Activated B cell treated with CpG ODN at 0.5 μM for 24 hours (primary cell): ENCODE measurements around the gene SH3TC1. TPM values are rescaled to one million over a fixed set of nuclear protein-coding genes. Genes with fewer than 3 reads are reported as not detected.

Source experiments
- ATAC-seq: fragments of 200-7000 bp; cut with Tn5 transposase; one replicate; pipeline ENCODE4 v1.10.0; 2021; ENCODE audit warnings: low read depth, mild to moderate bottlenecking, moderate library complexity
- CTCF ChIA-PET: fragments of 350-600 bp; sonication (Branson Sonifier 250); formaldehyde crosslinking; loops from one replicate; lab custom pipeline; 2021; ENCODE audit warnings: antibody characterized with exemption; lab: Charles Lee
- POLR2A ChIA-PET: fragments of 350-600 bp; sonication (Branson Sonifier 250); formaldehyde crosslinking; loops from one replicate; lab custom pipeline; 2021; ENCODE audit warnings: antibody characterized with exemption; lab: Charles Lee
- DNase-seq: peaks from one replicate; pipeline ENCODE4 v3.0.0; 2022
- H3K27ac Mint-ChIP-seq: one replicate; pipeline ENCODE4 v1.8.0; 2020; ENCODE audit warnings: mixed read lengths
- H3K27me3 Mint-ChIP-seq: one replicate; pipeline ENCODE4 v1.8.0; 2021; ENCODE audit warnings: mixed read lengths
- H3K36me3 Mint-ChIP-seq: one replicate; pipeline ENCODE4 v1.8.0; 2021; ENCODE audit warnings: low read depth, mixed read lengths
- H3K4me1 Mint-ChIP-seq: one replicate; pipeline ENCODE4 v1.8.0; 2021; ENCODE audit warnings: mixed read lengths
- H3K4me3 Mint-ChIP-seq: one replicate; pipeline ENCODE4 v1.8.0; 2020; ENCODE audit warnings: mild to moderate bottlenecking, mixed read lengths
- H3K9me3 Mint-ChIP-seq: one replicate; pipeline ENCODE4 v1.8.0; 2020; ENCODE audit warnings: mixed read lengths
- CTCF ChIP-seq: fragments of 200-600 bp; IDR thresholded peaks from one replicate; pipeline ENCODE4 v1.8.0; 2022; ENCODE audit warnings: antibody characterized with exemption, mild to moderate bottlenecking
- intact Hi-C: fragments of 100-400 bp; cut with micrococcal nuclease; formaldehyde crosslinking; loops from one replicate; pipeline ENCODE4 v1.15.1; 2024
- total RNA-seq: library from RNA; stranded (reverse); gene quantifications from 2 replicates; pipeline ENCODE4 v1.2.3, GENCODE V29; 2022

Gene SH3TC1
- total RNA-seq, 1 donor from 2014 or later: 135 TPM

GRCh38 chr4:8212622-8213021, 13.5 kb downstream of the SH3TC1 start:
- Mint-ChIP-seq H3K36me3 (peaks cover 79% of the 10 kb centered on the region), H3K27me3 (no peaks in the 10 kb centered on the region), H3K4me1 (peaks cover under 1% of the 10 kb centered on the region), H3K9me3 (no peaks in the 10 kb centered on the region), H3K4me3 (no peak overlapping the region), H3K27ac (no peak overlapping the region)
- TF ChIP-seq CTCF: no peak
- intact Hi-C loops: no loop called here
- DNase-seq (no peak), ATAC-seq (no peak)
- ChIA-PET POLR2A (no interaction called here), CTCF (no interaction called here)

GRCh38 chr4:8213121-8213520, 14.0 kb downstream of the SH3TC1 start:
- no peaks in the 10 kb centered on the region for H3K9me3 Mint-ChIP-seq
- H3K27me3 Mint-ChIP-seq: no peaks in the 10 kb centered on the region
- peaks cover 79% of the 10 kb centered on the region for H3K36me3 Mint-ChIP-seq
- H3K27ac Mint-ChIP-seq: no peak overlapping the region
- no peaks in the 10 kb centered on the region for H3K4me1 Mint-ChIP-seq
- intact Hi-C loops: no loop called here
- H3K4me3 Mint-ChIP-seq: no peak overlapping the region
- DNase-seq (no peak), ATAC-seq (no peak)
- ChIA-PET CTCF (no interaction called here), POLR2A (no interaction called here)
- no peak for TF ChIP-seq CTCF

GRCh38 chr4:8214136-8214535, 15.0 kb downstream of the SH3TC1 start:
- Mint-ChIP-seq H3K27ac (no peak overlapping the region), H3K9me3 (no peaks in the 10 kb centered on the region), H3K4me3 (no peak overlapping the region), H3K27me3 (no peaks in the 10 kb centered on the region), H3K4me1 (no peaks in the 10 kb centered on the region), H3K36me3 (peaks cover 79% of the 10 kb centered on the region)
- no peak for TF ChIP-seq CTCF
- DNase-seq: no peak
- intact Hi-C loops: no loop called here
- no peak for ATAC-seq
- POLR2A ChIA-PET: interaction anchor here (0.9 kb wide), 1 partner anchor 11 kb away, joined by 3 read pairs; no protein-coding TSS in a partner anchor
- CTCF ChIA-PET: interaction anchor here (0.8 kb wide), 1 partner anchor 37 kb away, joined by 3 read pairs; no protein-coding TSS in a partner anchor

GRCh38 chr4:8215001-8215427, 15.9 kb downstream of the SH3TC1 start:
- POLR2A ChIA-PET: interaction anchor here (0.6 to 0.9 kb wide), 2 partner anchors 12 to 16 kb away, joined by 3 read pairs; partner anchors contain the start of gene SH3TC1
- Mint-ChIP-seq H3K4me3 (no peak overlapping the region), H3K27me3 (no peaks in the 10 kb centered on the region), H3K36me3 (peaks cover 80% of the 10 kb centered on the region), H3K9me3 (no peaks in the 10 kb centered on the region), H3K4me1 (no peaks in the 10 kb centered on the region), H3K27ac (no peak overlapping the region)
- no peak for TF ChIP-seq CTCF
- CTCF ChIA-PET: no interaction called here
- ATAC-seq (no peak), DNase-seq (no peak)
- intact Hi-C loops: no loop called here

DNA sequence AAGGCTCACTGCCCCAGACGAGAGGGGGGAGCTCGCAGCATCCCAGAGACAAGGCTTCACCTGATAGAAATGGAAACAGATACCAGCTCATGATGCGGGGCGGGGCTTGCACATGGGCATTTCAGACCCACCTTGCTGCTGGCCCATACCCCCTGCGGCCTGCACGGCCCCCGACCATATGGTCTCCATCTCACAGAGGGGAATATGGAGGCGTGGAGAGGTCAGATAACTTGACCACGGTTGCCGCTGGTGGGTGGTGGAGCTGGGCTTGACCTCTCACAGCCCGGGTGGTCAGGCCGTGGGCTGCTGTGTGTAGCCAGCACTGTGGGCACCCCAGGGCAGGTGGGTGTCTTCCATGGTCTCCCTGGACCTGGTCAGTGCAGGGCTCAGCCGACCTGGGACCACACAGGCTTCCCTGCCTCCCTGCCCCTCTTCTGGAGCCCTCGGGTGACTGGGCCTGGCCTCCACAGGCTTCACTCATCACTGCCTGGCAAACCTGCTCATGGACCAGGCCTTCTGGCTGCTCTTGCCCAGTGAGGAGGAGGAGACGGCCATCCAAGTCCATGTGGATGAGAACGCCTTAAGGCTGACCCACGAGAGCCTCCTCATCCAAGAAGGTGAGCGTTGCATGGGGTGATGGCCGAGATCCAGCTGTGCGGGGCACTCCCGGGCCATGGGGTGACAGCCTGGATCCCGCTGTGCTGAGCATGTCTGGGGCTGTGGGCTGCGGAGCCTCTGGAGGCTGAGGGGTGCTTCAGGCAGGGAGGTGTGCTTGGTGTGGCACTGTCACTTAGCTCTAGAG, 16.8 kb downstream of the SH3TC1 start:
- peaks cover 6% of the 10 kb centered on the region for H3K4me1 Mint-ChIP-seq
- DNase-seq: no peak
- TF ChIP-seq CTCF: no peak
- H3K4me3 Mint-ChIP-seq: no peak overlapping the region
- intact Hi-C loops: no loop called here
- ATAC-seq: no peak
- peaks cover 89% of the 10 kb centered on the region for H3K36me3 Mint-ChIP-seq
- ChIA-PET POLR2A (interaction anchor here (0.5 to 0.6 kb wide), 2 partner anchors 17 to 62 kb away, joined by 3 to 5 read pairs; partner anchors contain the start of gene SH3TC1), CTCF (no interaction called here)
- H3K9me3 Mint-ChIP-seq: no peaks in the 10 kb centered on the region
- H3K27me3 Mint-ChIP-seq: no peaks in the 10 kb centered on the region
- no peak overlapping the region for H3K27ac Mint-ChIP-seq
